HG03039 (cell line): Measurements from ENCODE around the gene ADAMTS15.

Source experiments
- ATAC-seq: cut with Tn5 transposase; IDR thresholded peaks from one replicate; pipeline ENCODE4 v1.9.1; 2021; ENCODE audit warnings: mild to moderate bottlenecking, moderate library complexity; ENCODE audit not compliant: unreplicated experiment

The ADAMTS15 gene

GRCh38 chr11:130476922-130477491 is 28.6 kb downstream of the ADAMTS15 start:
- no peak for ATAC-seq

- ATAC-seq = no peak
These were observed 29.2 kb downstream of the ADAMTS15 start for GRCh38 chr11:130477586-130478203.

GRCh38 chr11:130478204-130478701 is 29.8 kb downstream of the ADAMTS15 start:
- ATAC-seq = no peak

- ATAC-seq = no peak
These were observed 30.4 kb downstream of the ADAMTS15 start for GRCh38 chr11:130478881-130479280.

GRCh38 chr11:130480186-130480585 is 31.7 kb downstream of the ADAMTS15 start:
- no peak for ATAC-seq

- no peak for ATAC-seq
These were observed 32.3 kb downstream of the ADAMTS15 start for GRCh38 chr11:130480711-130481140.

- no peak for ATAC-seq
These were observed 34.7 kb downstream of the ADAMTS15 start for GRCh38 chr11:130483124-130483523.

- ATAC-seq = no peak
These were observed 37.5 kb downstream of the ADAMTS15 start for GRCh38 chr11:130485983-130486382.

GRCh38 chr11:130486391-130486836 is 38.0 kb downstream of the ADAMTS15 start:
- ATAC-seq = no peak

- ATAC-seq = no peak
These were observed 38.8 kb downstream of the ADAMTS15 start for GRCh38 chr11:130486987-130487923.

- ATAC-seq = no peak
These were observed 39.7 kb downstream of the ADAMTS15 start for GRCh38 chr11:130487924-130488815.

GRCh38 chr11:130488848-130489584 is 40.6 kb downstream of the ADAMTS15 start:
- ATAC-seq = no peak

GRCh38 chr11:130489716-130490115 is 41.3 kb downstream of the ADAMTS15 start:
- no peak for ATAC-seq

- no peak for ATAC-seq
These were observed 42.4 kb downstream of the ADAMTS15 start for GRCh38 chr11:130490682-130491449.

- ATAC-seq = no peak
These were observed 49.7 kb downstream of the ADAMTS15 start for GRCh38 chr11:130498181-130498580.

- ATAC-seq = no peak
These were observed 51.4 kb downstream of the ADAMTS15 start for GRCh38 chr11:130499828-130500227.

- ATAC-seq = no peak
These were observed 55.9 kb downstream of the ADAMTS15 start for GRCh38 chr11:130504317-130504716.

- no peak for ATAC-seq
These were observed 60.5 kb downstream of the ADAMTS15 start for GRCh38 chr11:130508913-130509312.

- ATAC-seq = no peak
These were observed 61.5 kb downstream of the ADAMTS15 start for GRCh38 chr11:130509942-130510341.
